CD4-positive, alpha-beta T cell (primary cell): ENCODE measurements around the gene KLHL28. TPM values are rescaled to one million over a fixed set of nuclear protein-coding genes. Genes with fewer than 3 reads are reported as not detected.

Experiments used
- ATAC-seq: fragments of 200-7000 bp; cut with Tn5 transposase; one replicate; pipeline ENCODE4 v1.10.0; 2022; ENCODE audit warnings: mild to moderate bottlenecking; ENCODE audit not compliant: poor library complexity
- CTCF ChIA-PET: fragments of 350-600 bp; sonication (Branson Sonifier 250); formaldehyde crosslinking; loops from one replicate; lab custom pipeline; 2021; ENCODE audit warnings: antibody characterized with exemption, inconsistent platforms; lab: Charles Lee
- POLR2A ChIA-PET: fragments of 350-600 bp; sonication (Branson Sonifier 250); formaldehyde crosslinking; loops from one replicate; lab custom pipeline; 2021; ENCODE audit warnings: antibody characterized with exemption, inconsistent platforms; lab: Charles Lee
- DNase-seq, 14 experiments: peaks; one replicate each; pipeline ENCODE4 v3.0.0-alpha.2; 2013 to 2020; ENCODE audit warnings: mixed read lengths in 2 of 14
- H3K27ac ChIP-seq, 2 donors: one replicate each; pipeline versions ENCODE4 v1.5.1 to v1.7.0; 2013; ENCODE audit warnings: low read length in 2 of 2, low read depth in 1 of 2, mild to moderate bottlenecking in 1 of 2
- H3K27me3 ChIP-seq, 2 experiments: 1 replicate in 1 of 2; 2 replicates in 1 of 2; pipeline versions ENCODE4 v1.6.1 to v1.7.0; 2013; ENCODE audit warnings: low read length in 2 of 2, control low read depth in 1 of 2, mild to moderate bottlenecking in 1 of 2, moderate library complexity in 1 of 2; ENCODE audit not compliant: insufficient read depth in 2 of 2, control insufficient read depth in 1 of 2
- H3K36me3 ChIP-seq: one replicate; pipeline ENCODE4 v1.6.1; 2013; ENCODE audit warnings: low read length, control low read depth; ENCODE audit not compliant: insufficient read depth
- H3K4me1 ChIP-seq: one replicate; pipeline ENCODE4 v1.6.1; 2013; ENCODE audit warnings: low read length, control low read depth; ENCODE audit not compliant: insufficient read depth
- H3K4me3 ChIP-seq: one replicate; pipeline ENCODE4 v1.5.1; 2013; ENCODE audit warnings: mild to moderate bottlenecking, low read length, moderate library complexity
- H3K9me3 ChIP-seq, 2 experiments: 1 replicate in 1 of 2; 2 replicates in 1 of 2; pipeline versions ENCODE4 v1.6.1 to v1.7.0; 2013; ENCODE audit warnings: low read length in 2 of 2, mild to moderate bottlenecking in 2 of 2, control low read depth in 1 of 2, moderate library complexity in 1 of 2; ENCODE audit not compliant: control insufficient read depth in 1 of 2, insufficient read depth in 1 of 2
- H3K27ac Mint-ChIP-seq: one replicate; pipeline ENCODE4 v1.8.0; 2020; ENCODE audit warnings: mixed read lengths
- H3K27me3 Mint-ChIP-seq: one replicate; pipeline ENCODE4 v1.8.0; 2021; ENCODE audit warnings: mixed read lengths
- H3K36me3 Mint-ChIP-seq: one replicate; pipeline ENCODE4 v1.8.0; 2021; ENCODE audit warnings: low read depth, mixed read lengths
- H3K4me1 Mint-ChIP-seq: one replicate; pipeline ENCODE4 v1.8.0; 2021; ENCODE audit warnings: low read depth, mixed read lengths
- H3K4me3 Mint-ChIP-seq: one replicate; pipeline ENCODE4 v1.8.0; 2020; ENCODE audit warnings: mild to moderate bottlenecking, mixed read lengths
- H3K9me3 Mint-ChIP-seq: one replicate; pipeline ENCODE4 v1.8.0; 2020; ENCODE audit warnings: mixed read lengths
- intact Hi-C, 2 experiments: fragments of 100-400 bp; cut with DNase I in 1 of 2; cut with micrococcal nuclease in 1 of 2; formaldehyde crosslinking; loops; one replicate each; pipeline versions ENCODE4 v1.15.1 to v1.9.0; 2023 to 2025; cut with DNase I, micrococcal nuclease
- total RNA-seq, 174 experiments: library from RNA in 2 of 174; stranded (reverse) in 2 of 174; gene quantifications; one replicate each; pipeline ENCODE4 v1.2.3 and lab custom pipeline; 2021 to 2026
- TF ChIP-seq, protein P1 (sequence below): fragments of 200-600 bp; IDR thresholded peaks from one replicate; pipeline ENCODE4 v1.8.0; 2022; ENCODE audit warnings: antibody characterized with exemption, mild to moderate bottlenecking

Gene KLHL28
- total RNA-seq, 2 experiments from 2014 or later = 49.3 to 49.7 TPM

DNA sequence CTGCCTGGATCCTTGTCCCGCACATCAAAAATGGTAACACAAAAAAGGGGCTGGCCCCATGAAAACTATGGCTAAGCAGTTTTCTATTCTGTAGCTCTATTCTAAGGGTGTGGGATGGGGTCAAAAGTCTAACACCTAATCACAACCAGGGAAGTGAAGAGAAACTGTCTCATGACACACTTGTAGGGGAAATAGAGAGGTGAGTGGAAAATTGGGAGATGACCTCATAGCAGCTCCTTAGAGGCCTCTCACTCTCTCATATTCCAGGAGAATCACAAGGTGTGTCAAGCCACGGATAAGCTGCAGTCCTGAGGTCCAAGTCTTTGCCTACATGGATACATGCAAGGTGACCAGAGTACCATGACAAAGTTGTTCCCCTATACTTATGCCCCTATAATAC, 10.7 kb downstream of the KLHL28 start:
- H3K36me3 Mint-ChIP-seq = peaks cover 76% of the 10 kb centered on the region
- no peak overlapping the region for H3K4me3 Mint-ChIP-seq
- H3K9me3 Mint-ChIP-seq = peaks cover 2% of the 10 kb centered on the region
- H3K27me3 Mint-ChIP-seq = no peaks in the 10 kb centered on the region
- Histone ChIP-seq H3K9me3 (no peaks in the 10 kb centered on the region), H3K4me1 (peaks cover 8% of the 10 kb centered on the region), H3K27me3 (no peaks in the 10 kb centered on the region), H3K27ac (no peak overlapping the region), H3K36me3 (peaks cover 26% of the 10 kb centered on the region), H3K4me3 (no peak overlapping the region)
- intact Hi-C loops = no loop called here
- TF ChIP-seq, protein P1, sequence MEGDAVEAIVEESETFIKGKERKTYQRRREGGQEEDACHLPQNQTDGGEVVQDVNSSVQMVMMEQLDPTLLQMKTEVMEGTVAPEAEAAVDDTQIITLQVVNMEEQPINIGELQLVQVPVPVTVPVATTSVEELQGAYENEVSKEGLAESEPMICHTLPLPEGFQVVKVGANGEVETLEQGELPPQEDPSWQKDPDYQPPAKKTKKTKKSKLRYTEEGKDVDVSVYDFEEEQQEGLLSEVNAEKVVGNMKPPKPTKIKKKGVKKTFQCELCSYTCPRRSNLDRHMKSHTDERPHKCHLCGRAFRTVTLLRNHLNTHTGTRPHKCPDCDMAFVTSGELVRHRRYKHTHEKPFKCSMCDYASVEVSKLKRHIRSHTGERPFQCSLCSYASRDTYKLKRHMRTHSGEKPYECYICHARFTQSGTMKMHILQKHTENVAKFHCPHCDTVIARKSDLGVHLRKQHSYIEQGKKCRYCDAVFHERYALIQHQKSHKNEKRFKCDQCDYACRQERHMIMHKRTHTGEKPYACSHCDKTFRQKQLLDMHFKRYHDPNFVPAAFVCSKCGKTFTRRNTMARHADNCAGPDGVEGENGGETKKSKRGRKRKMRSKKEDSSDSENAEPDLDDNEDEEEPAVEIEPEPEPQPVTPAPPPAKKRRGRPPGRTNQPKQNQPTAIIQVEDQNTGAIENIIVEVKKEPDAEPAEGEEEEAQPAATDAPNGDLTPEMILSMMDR = no peak
- CTCF ChIA-PET = no interaction called here
- peaks cover 60% of the 10 kb centered on the region for H3K4me1 Mint-ChIP-seq
- no peak overlapping the region for H3K27ac Mint-ChIP-seq
- no peak for DNase-seq
- ATAC-seq = no peak
- POLR2A ChIA-PET = no interaction called here

DNA sequence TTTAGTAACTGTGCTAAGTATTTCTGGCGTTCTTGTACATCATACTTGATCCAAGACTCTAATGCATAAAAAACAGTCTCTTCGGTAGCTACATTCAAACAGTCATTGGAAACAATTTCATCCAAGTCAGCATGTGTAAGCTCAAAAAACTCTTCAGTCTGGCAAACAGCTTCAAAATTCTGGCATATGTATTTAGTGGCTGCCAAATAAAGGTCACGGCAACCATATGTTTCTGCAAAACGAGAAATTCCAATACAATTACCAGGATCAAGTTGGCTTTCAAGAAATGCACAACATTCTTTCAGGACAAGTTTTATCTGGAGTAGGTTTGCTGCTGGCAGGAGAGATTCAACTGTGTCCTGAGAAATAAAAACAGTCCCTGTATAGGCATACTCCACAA, 16.5 kb downstream of the KLHL28 start:
- Mint-ChIP-seq H3K4me1 (peaks cover 63% of the 10 kb centered on the region), H3K27ac (no peak overlapping the region), H3K4me3 (no peak overlapping the region), H3K36me3 (peaks cover 83% of the 10 kb centered on the region), H3K27me3 (no peaks in the 10 kb centered on the region), H3K9me3 (peaks cover 2% of the 10 kb centered on the region)
- Histone ChIP-seq H3K9me3 (no peaks in the 10 kb centered on the region), H3K4me1 (peaks cover 7% of the 10 kb centered on the region), H3K36me3 (peaks cover 42% of the 10 kb centered on the region), H3K27me3 (no peaks in the 10 kb centered on the region), H3K27ac (no peak overlapping the region), H3K4me3 (no peak overlapping the region)
- POLR2A ChIA-PET = interaction anchor here (1.0 kb wide), 1 partner anchor 49 kb away, joined by 3 read pairs; no protein-coding TSS in a partner anchor
- ATAC-seq (no peak), DNase-seq (no peak)
- TF ChIP-seq, protein P1 = no peak
- CTCF ChIA-PET = no interaction called here
- intact Hi-C loops = no loop called here

DNA sequence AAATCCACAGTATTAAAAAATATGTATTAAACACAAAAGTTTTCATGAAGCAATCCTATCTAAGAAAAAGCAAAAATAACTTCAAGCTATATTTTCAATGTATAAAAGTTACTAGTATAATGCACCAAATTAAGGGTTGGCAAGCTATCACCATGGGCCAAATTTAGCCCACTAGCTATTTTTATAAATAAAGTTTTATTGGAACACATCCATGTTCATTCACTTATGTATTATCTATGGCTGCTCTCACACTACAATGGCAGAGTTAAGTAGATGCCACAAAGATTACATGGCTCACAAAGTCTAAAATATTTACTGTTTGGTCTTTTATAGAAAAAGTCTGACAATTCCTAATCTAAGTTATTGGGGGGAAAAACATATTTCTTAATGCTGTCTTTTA, 17.6 kb downstream of the KLHL28 start:
- ChIA-PET POLR2A (interaction anchor here (1.1 to 1.2 kb wide), 2 partner anchors 18 to 191 kb away, joined by 3 read pairs; partner anchors contain the start of genes FKBP3, KLHL28 and TOGARAM1), CTCF (interaction anchor here (0.7 kb wide), 1 partner anchor 13 kb away, joined by 3 read pairs; no protein-coding TSS in a partner anchor)
- peaks cover 52% of the 10 kb centered on the region for H3K36me3 ChIP-seq
- H3K27ac Mint-ChIP-seq = no peak overlapping the region
- H3K4me3 ChIP-seq = no peak overlapping the region
- no peak overlapping the region for H3K27ac ChIP-seq
- H3K4me1 ChIP-seq = peaks cover 8% of the 10 kb centered on the region
- DNase-seq (no peak), ATAC-seq (no peak)
- no peaks in the 10 kb centered on the region for H3K9me3 ChIP-seq
- no peak overlapping the region for H3K4me3 Mint-ChIP-seq
- H3K4me1 Mint-ChIP-seq = peaks cover 63% of the 10 kb centered on the region
- intact Hi-C loops = no loop called here
- H3K27me3 ChIP-seq = no peaks in the 10 kb centered on the region
- TF ChIP-seq, protein P1 = no peak
- no peaks in the 10 kb centered on the region for H3K27me3 Mint-ChIP-seq
- H3K36me3 Mint-ChIP-seq = peaks cover 87% of the 10 kb centered on the region
- peaks cover 2% of the 10 kb centered on the region for H3K9me3 Mint-ChIP-seq
